ENCODE measurements around the gene NNT.
"Not testable (repeated sequence)": the region's sequence is repeated elsewhere in the genome, so short reads cannot be mapped to it uniquely, and the experiment has no call there.

NNT gene

DNA sequence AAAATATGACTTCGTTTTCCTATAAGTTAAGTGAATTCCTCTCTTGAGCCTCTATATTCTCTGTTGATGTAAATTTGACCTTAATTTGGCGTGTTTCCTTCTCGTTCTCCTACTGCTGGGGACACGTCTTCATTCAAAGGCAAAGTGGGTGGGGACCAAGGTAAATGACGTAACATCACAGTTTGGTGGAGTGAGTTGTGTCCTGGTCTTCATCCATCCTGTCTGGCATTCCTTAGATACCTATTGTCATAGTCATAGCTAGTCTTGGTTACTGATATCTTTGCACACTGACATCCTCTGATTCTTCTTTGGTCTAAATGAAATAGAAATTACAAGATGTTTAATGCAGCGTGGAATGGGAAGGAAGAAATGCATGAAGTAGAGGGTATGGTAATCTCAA lies 108.5 kb downstream of the NNT start:
- no peak for DNase-seq (ENCODE audit: low spot score)

DNA sequence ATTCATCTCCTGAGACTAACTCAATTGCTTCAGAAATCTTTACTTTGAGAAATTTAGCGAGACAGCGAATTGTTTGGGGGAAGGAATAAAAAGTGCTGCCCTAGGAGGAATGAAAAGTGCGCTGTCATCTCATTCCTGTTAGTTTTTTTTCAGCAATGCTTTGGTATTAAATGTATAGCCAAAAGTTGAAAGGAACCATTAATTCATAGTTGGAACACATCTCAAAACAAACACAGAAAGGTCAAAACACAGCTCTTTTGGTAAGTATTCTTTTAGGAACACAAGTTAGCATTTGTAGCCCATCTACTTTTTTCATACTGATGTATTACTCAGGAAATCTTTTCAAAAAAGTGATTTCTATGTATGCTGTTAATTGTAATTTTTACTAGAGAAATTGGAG lies 109.1 kb downstream of the NNT start:
- no peak for DNase-seq (ENCODE audit: low spot score)

- DNase-seq (ENCODE audit: low spot score) = not testable (repeated sequence)
Measured at GRCh38 chr5:43719783-43720182, 116.8 kb downstream of the NNT start.

DNA sequence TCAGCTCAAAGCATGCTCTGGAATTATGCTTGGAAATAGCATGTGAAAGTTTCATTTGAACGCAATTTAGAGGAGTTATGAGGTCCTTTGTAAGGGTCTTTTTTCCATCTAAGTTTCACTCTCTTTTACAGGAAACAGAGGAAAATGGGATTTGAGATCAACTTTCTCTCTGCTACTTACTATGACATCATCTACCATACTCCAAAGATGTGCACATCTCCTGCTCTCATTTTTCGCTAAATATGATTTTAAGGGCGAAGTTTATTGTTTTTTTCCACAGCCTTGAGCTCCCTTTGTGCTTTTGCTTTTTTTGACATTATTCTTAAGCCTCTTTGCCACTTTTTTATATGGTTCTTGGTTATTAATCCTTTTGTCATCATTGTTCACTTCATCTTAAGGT lies 125.6 kb downstream of the NNT start:
- DNase-seq (ENCODE audit: low spot score) = no peak

GRCh38 chr5:43729846-43730478 lies 127.0 kb downstream of the NNT start:
- DNase-seq (ENCODE audit: low spot score) = peak; percentile 33

GRCh38 chr5:43730832-43731342 lies 127.9 kb downstream of the NNT start:
- no peak for DNase-seq (ENCODE audit: low spot score)

- DNase-seq (ENCODE audit: low spot score) = no peak
Measured at GRCh38 chr5:43731573-43731972, 128.6 kb downstream of the NNT start.

GRCh38 chr5:43745923-43746548 lies 143.1 kb downstream of the NNT start:
- DNase-seq (ENCODE audit: low spot score) = not testable (repeated sequence)

- DNase-seq (ENCODE audit: low spot score) = no peak
Measured at GRCh38 chr5:43750809-43751208, 147.8 kb downstream of the NNT start.

GRCh38 chr5:43753069-43753468 lies 150.1 kb downstream of the NNT start:
- DNase-seq (ENCODE audit: low spot score) = no peak

Data from pons (tissue), 1 donor.